Neutrophil (primary cell): ENCODE measurements around the gene MYLIP.

Source experiments
- H3K27ac ChIP-seq: fragments of 200-600 bp; sonication (generic); 2 replicates; pipeline ENCODE4 v1.5.1; 2016; ENCODE audit warnings: mild to moderate bottlenecking, moderate library complexity
- H3K27me3 ChIP-seq: fragments of 200-600 bp; sonication (generic); 2 replicates; pipeline ENCODE4 v1.6.0; 2016; ENCODE audit warnings: mild to moderate bottlenecking
- H3K36me3 ChIP-seq: fragments of 200-600 bp; sonication (generic); 2 replicates; pipeline ENCODE4 v1.5.1; 2017
- H3K4me1 ChIP-seq, 2 experiments: fragments of 200-600 bp in 1 of 2; sonication (generic) in 1 of 2; 1 replicate in 1 of 2; 2 replicates in 1 of 2; pipeline versions ENCODE4 v1.5.1 to v1.6.1; 2013 to 2016; ENCODE audit warnings: low read depth in 1 of 2, low read length in 1 of 2, mild to moderate bottlenecking in 1 of 2, moderate library complexity in 1 of 2; ENCODE audit not compliant: control insufficient read depth in 1 of 2, insufficient read depth in 1 of 2
- H3K4me3 ChIP-seq, 2 experiments: fragments of 200-600 bp in 1 of 2; sonication (generic) in 1 of 2; 1 replicate in 1 of 2; 2 replicates in 1 of 2; pipeline ENCODE4 v1.5.1; 2013 to 2016; ENCODE audit warnings: low read depth in 1 of 2, low read length in 1 of 2, mild to moderate bottlenecking in 1 of 2, moderate library complexity in 1 of 2
- H3K9me3 ChIP-seq: fragments of 200-600 bp; sonication (generic); 2 replicates; pipeline ENCODE4 v1.5.1; 2016
- CTCF ChIP-seq: fragments of 200-600 bp; sonication (generic); IDR thresholded peaks from 2 replicates; pipeline ENCODE4 v1.5.1; 2016; ENCODE audit warnings: antibody characterized with exemption

Gene MYLIP

GRCh38 chr6:16121339-16121738, 7.5 kb upstream of the MYLIP start:
- no peak overlapping the region for H3K4me3 ChIP-seq
- no peak overlapping the region for H3K27ac ChIP-seq
- H3K4me1 ChIP-seq: peaks cover 0 to 3% of the 10 kb centered on the region in 2 experiments
- H3K9me3 ChIP-seq: no peaks in the 10 kb centered on the region
- H3K36me3 ChIP-seq: no peaks in the 10 kb centered on the region
- no peak for TF ChIP-seq CTCF
- no peaks in the 10 kb centered on the region for H3K27me3 ChIP-seq

GRCh38 chr6:16122197-16122596, 6.7 kb upstream of the MYLIP start:
- H3K27me3 ChIP-seq: no peaks in the 10 kb centered on the region

GRCh38 chr6:16124198-16125180, 4.4 kb upstream of the MYLIP start:
- no peaks in the 10 kb centered on the region for H3K36me3 ChIP-seq
- H3K4me1 ChIP-seq: peaks cover 0 to 6% of the 10 kb centered on the region in 2 experiments
- no peaks in the 10 kb centered on the region for H3K27me3 ChIP-seq
- no peak overlapping the region for H3K27ac ChIP-seq
- no peak for TF ChIP-seq CTCF
- H3K4me3 ChIP-seq: no peak overlapping the region
- no peaks in the 10 kb centered on the region for H3K9me3 ChIP-seq

More at GRCh38 chr6:16122197-16122596, 6.7 kb upstream of the MYLIP start:
- peaks cover 0 to 3% of the 10 kb centered on the region in 2 experiments for H3K4me1 ChIP-seq
- no peaks in the 10 kb centered on the region for H3K36me3 ChIP-seq
- no peak for TF ChIP-seq CTCF
- H3K9me3 ChIP-seq: no peaks in the 10 kb centered on the region
- no peak overlapping the region for H3K27ac ChIP-seq
- H3K4me3 ChIP-seq: no peak overlapping the region

- Histone ChIP-seq H3K9me3 (no peaks in the 10 kb centered on the region), H3K4me1 (peaks cover 0 to 19% of the 10 kb centered on the region in 2 experiments), H3K4me3 (no peak overlapping the region), H3K27me3 (no peaks in the 10 kb centered on the region), H3K36me3 (no peaks in the 10 kb centered on the region), H3K27ac (no peak overlapping the region)
- TF ChIP-seq CTCF: no peak
Measured at GRCh38 chr6:16126056-16126455, 2.8 kb upstream of the MYLIP start.

- Histone ChIP-seq H3K4me1 (peaks cover 6 to 27% of the 10 kb centered on the region in 2 experiments), H3K9me3 (no peaks in the 10 kb centered on the region), H3K27me3 (no peaks in the 10 kb centered on the region), H3K36me3 (peaks cover under 1% of the 10 kb centered on the region), H3K4me3 (no peak overlapping the region), H3K27ac (no peak overlapping the region)
- TF ChIP-seq CTCF: no peak
Measured at GRCh38 chr6:16126861-16127260, 2.0 kb upstream of the MYLIP start.
